GM10266 (cell line): ENCODE measurements around the gene RAB34.

Experiments
- DNase-seq: peaks from one replicate; pipeline ENCODE4 v3.0.0; 2012; ENCODE audit errors: extremely low spot score
- CTCF ChIP-seq: IDR thresholded peaks from 2 replicates; pipeline ENCODE4 v1.5.1; 2012; ENCODE audit warnings: mild to moderate bottlenecking, low read depth; ENCODE audit not compliant: control insufficient read depth, insufficient read depth; ENCODE audit errors: missing control alignments

RAB34 gene

GRCh38 chr17:28702026-28702751, 15.5 kb downstream of the RAB34 start:
- DNase-seq, result no peak
- TF ChIP-seq CTCF, result no peak

DNA sequence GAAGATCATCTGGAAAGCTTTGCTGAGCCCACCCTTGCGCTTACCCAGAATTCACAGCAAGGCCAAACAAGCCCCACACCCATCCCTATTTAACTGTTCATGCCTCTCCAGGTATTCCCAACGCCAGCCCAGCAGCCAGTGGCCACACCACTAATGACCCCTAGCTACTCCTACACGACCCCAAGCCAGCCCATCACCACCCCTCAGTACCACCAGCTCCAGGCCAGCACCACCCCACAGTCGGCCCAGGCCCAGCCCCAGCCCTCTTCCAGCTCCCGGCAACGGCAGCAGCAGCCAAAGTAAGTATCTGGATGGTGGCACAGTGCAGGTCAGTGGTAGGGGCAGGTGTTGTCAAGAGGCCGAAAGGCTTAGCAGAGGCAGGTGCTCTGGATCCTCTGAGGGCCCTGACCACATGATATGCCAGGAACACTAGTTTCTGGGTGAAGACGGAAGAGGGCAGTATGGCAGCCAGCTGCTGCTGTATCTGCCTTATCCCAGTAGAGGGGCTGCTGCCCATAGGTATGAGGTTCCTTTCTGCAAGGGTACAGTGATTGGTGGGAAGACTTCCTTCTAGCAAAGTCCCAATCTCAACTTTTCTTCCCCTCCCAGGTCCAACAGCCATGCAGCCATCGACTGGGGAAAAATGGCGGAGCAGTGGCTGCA, 16.7 kb downstream of the RAB34 start:
- no peak for DNase-seq
- no peak for TF ChIP-seq CTCF

DNA sequence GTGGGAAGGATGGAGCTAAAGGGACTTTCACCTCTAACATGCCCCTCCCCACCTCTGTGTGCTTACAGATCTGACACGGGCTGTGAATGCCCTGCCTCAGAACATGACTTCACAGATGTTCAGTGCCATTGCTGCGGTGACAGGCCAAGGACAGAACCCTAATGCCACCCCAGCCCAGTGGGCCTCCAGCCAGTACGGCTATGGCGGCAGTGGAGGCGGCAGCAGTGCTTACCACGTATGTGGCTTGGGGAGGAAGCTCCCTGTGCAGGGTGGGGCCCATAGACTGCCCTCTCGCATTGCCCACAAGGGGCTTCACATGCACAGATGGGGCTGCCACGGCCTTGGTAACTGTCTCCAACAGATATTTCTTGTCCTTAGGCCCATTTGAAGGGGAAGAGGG, 17.4 kb downstream of the RAB34 start:
- DNase-seq, result no peak
- no peak for TF ChIP-seq CTCF

DNA sequence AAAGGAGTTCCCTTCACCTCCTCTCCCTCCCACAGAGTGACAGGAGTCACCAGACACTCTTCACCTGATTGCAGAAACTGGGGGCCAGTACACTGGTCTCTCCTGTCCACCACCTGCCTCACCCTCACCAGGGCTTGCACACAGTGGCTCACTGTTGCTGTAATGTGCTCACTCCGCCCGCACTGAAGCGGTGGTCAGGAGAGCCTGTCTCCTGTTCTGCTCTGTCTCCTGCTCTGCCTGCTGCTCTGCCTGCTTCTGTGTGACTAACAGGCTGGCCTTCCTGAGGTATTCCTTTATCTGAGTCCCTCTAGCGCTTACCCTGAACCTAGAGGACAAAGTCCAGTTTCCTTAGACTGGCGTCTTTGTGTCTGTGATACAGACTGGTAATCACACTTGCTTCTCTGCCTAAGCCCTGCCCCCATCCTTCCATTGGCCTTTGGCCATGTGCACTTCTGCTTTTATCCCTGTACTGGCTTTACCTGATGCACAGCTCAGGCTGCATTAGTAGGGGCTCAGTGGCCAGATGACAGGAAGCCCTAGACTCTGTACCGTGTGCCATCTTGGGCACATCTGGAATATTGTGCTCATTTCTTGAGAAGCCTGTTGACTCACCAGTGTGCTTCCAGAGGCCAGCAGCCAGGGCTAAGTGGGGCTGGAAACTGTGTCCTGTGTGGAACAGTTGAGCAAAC, 19.3 kb downstream of the RAB34 start:
- no peak for DNase-seq
- TF ChIP-seq CTCF, result no peak

GRCh38 chr17:28693869-28694268, 23.8 kb downstream of the RAB34 start:
- no peak for DNase-seq
- no peak for TF ChIP-seq CTCF

DNA sequence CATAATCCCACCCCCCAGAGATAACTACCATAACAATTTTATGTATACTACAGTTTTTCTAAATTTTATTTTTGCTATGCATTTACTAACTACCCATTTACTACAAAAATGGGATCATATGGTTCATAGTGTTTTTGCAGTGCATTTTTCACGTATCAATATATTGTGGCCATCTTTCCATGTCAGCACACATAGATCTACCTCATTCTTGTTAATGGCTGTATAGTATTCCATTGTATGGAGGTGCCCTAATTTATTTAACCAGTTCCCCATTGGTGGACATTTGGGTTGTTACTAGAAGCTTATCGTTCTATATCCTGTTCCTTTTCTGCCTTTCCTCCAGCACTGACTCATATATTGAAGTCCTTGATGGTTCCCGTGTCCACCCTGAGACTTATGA, 28.7 kb downstream of the RAB34 start:
- DNase-seq, result no peak
- TF ChIP-seq CTCF, result no peak

- TF ChIP-seq CTCF, result no peak
- DNase-seq, result no peak
Measured at GRCh38 chr17:28688481-28688880, 29.2 kb downstream of the RAB34 start.
